ENCODE measurements around the gene SNX27.

The SNX27 gene

DNA sequence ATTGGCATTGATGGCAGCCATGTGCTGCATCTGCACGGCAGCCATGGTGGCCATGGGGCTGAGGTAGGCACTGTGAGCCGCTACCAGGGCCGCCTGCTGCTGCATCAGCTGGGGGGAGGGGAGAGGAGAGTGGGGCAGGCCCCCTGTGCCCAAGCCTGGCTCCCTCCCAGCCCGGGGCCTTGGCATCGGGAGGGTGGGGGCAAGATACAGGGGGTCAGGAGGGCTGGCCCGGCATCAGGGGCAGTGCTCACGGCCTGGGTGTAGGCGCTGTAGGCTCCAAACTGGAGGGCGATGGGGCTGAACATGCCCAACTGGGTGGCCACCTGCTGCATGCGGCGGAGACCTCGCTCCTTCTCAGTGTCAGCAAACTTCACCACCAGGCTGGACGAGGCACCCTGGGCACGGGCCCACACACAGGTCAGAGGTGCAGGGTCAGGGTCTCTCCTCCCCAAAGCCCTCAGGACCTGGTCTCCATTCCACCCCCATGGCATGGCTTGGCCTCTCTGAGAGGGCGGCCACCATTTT is 95.8 kb downstream of the SNX27 start:
- TF ChIP-seq POLR2AphosphoS5 (IDR thresholded peaks at IDR 0.05; ENCODE audit: low read depth, low read length) = no peak
- TF ChIP-seq TAF1 (IDR thresholded peaks at IDR 0.05; ENCODE audit: borderline replicate concordance, insufficient read depth, low read length) = no peak
- TF ChIP-seq, protein P1, sequence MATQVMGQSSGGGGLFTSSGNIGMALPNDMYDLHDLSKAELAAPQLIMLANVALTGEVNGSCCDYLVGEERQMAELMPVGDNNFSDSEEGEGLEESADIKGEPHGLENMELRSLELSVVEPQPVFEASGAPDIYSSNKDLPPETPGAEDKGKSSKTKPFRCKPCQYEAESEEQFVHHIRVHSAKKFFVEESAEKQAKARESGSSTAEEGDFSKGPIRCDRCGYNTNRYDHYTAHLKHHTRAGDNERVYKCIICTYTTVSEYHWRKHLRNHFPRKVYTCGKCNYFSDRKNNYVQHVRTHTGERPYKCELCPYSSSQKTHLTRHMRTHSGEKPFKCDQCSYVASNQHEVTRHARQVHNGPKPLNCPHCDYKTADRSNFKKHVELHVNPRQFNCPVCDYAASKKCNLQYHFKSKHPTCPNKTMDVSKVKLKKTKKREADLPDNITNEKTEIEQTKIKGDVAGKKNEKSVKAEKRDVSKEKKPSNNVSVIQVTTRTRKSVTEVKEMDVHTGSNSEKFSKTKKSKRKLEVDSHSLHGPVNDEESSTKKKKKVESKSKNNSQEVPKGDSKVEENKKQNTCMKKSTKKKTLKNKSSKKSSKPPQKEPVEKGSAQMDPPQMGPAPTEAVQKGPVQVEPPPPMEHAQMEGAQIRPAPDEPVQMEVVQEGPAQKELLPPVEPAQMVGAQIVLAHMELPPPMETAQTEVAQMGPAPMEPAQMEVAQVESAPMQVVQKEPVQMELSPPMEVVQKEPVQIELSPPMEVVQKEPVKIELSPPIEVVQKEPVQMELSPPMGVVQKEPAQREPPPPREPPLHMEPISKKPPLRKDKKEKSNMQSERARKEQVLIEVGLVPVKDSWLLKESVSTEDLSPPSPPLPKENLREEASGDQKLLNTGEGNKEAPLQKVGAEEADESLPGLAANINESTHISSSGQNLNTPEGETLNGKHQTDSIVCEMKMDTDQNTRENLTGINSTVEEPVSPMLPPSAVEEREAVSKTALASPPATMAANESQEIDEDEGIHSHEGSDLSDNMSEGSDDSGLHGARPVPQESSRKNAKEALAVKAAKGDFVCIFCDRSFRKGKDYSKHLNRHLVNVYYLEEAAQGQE (IDR thresholded peaks at IDR 0.05; ENCODE audit: insufficient read depth in 1 of 2, low read depth in 2 of 2, low read length in 2 of 2) = no peak
- TF ChIP-seq SIN3A (IDR thresholded peaks at IDR 0.05; ENCODE audit: borderline replicate concordance, insufficient read depth, low read length) = no peak
- no peak for TF ChIP-seq FOXP2 (optimal IDR thresholded peaks at IDR 0.05; ENCODE audit: borderline replicate concordance, extremely low read depth, extremely low read length, insufficient read depth)

DNA sequence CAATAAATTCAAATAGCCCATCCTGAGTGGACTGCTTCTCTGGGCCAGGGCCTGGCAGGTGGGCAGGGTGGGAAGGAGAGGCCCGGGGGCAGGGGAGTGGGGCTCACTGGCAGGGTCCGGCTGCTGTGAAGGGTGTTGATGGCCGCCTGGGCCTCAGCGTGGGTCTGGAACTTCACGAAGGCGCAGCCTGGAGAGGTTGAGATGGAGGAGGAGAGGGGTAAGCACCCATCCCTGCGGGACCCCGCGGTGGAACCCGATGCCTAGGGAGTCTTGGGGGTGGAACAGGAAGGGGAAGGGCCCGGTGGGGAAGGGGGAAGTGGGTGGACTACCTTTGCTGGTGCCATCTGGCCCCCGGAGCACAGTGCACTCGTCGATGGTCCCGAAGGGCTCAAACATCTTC is 97.0 kb downstream of the SNX27 start:
- TF ChIP-seq TAF1 (IDR thresholded peaks at IDR 0.05; ENCODE audit: borderline replicate concordance, insufficient read depth, low read length) (no peak), FOXP2 (optimal IDR thresholded peaks at IDR 0.05; ENCODE audit: borderline replicate concordance, extremely low read depth, extremely low read length, insufficient read depth) (no peak), SIN3A (IDR thresholded peaks at IDR 0.05; ENCODE audit: borderline replicate concordance, insufficient read depth, low read length) (no peak), POLR2AphosphoS5 (IDR thresholded peaks at IDR 0.05; ENCODE audit: low read depth, low read length) (no peak)
- TF ChIP-seq, protein P1 (IDR thresholded peaks at IDR 0.05; ENCODE audit: insufficient read depth in 1 of 2, low read depth in 2 of 2, low read length in 2 of 2) = no peak

DNA sequence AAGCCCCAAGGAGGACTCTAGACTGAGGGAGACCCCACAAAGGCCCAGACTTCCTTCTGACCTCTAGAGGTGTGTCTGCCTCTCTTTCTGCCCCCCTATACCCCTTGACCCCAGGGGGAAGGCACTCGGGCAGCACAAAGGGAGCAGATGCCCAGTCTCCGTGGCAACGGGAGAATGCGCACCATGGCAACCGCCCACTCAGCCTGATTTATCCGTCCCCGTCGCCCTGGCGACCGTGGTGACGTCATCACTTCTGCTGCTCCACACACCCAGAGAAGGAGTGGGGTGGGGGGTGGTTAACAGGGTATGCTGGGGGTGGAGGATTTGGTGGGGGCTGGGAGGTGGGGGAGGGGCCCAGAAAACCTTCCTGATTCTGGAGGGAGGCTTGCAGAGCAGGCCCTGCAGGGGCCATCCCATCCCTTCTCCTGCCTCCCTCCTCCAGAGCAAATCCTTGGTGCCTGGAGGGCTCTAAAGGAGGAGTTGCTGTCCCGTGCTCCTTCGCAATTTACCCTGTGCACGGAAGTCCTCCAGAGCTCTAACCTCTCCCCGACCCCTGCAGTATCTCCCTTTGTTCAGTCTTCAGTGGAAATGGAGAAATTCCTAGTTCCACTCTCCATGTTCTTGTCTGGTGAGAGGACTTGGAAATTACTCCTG is 98.5 kb downstream of the SNX27 start:
- no peak for TF ChIP-seq TAF1 (IDR thresholded peaks at IDR 0.05; ENCODE audit: borderline replicate concordance, insufficient read depth, low read length)
- no peak for TF ChIP-seq SIN3A (IDR thresholded peaks at IDR 0.05; ENCODE audit: borderline replicate concordance, insufficient read depth, low read length)
- no peak for TF ChIP-seq FOXP2 (optimal IDR thresholded peaks at IDR 0.05; ENCODE audit: borderline replicate concordance, extremely low read depth, extremely low read length, insufficient read depth)

DNA sequence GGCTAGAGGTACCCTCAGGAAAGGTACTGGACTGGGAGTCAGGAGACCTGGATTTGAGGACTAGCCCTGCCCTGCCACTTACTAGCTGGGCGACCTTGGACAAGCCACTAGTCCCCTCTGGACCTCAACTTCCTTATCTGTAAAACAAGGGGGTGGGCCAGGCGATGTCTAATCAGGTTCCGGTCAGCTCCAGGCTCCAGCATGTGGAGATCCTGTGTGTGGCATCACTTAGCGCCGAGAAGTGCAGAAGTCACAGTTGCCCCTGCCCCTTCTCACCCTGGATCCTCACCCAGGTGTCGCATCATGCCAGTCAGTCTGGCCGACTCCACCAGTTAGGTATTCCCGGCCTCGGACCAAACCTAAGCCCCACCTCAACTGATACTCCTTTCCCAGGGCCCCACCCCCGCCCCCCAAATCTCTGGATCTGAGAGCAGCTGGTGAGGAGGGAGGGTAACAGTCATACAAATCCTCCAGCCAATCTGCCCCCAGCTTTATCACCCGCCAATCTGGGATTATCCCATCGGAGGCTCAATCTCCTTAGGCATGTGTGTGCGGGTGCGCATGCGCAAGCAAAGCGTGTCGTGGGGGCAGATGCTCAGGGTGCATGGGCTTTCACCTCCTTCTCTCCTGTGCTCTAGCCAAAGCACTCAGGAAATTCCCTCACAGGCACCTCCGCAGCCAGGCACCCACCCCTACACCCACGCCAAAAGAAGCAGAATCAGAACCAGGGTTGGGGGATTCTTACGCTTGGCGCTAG is 99.4 kb downstream of the SNX27 start:
- no peak for TF ChIP-seq FOXP2 (optimal IDR thresholded peaks at IDR 0.05; ENCODE audit: borderline replicate concordance, extremely low read depth, extremely low read length, insufficient read depth)
- TF ChIP-seq, protein P1 (IDR thresholded peaks at IDR 0.05; ENCODE audit: insufficient read depth in 1 of 2, low read depth in 2 of 2, low read length in 2 of 2) = no peak
- no peak for TF ChIP-seq POLR2AphosphoS5 (IDR thresholded peaks at IDR 0.05; ENCODE audit: low read depth, low read length)
- TF ChIP-seq SIN3A (IDR thresholded peaks at IDR 0.05; ENCODE audit: borderline replicate concordance, insufficient read depth, low read length) = no peak
- no peak for TF ChIP-seq TAF1 (IDR thresholded peaks at IDR 0.05; ENCODE audit: borderline replicate concordance, insufficient read depth, low read length)

DNA sequence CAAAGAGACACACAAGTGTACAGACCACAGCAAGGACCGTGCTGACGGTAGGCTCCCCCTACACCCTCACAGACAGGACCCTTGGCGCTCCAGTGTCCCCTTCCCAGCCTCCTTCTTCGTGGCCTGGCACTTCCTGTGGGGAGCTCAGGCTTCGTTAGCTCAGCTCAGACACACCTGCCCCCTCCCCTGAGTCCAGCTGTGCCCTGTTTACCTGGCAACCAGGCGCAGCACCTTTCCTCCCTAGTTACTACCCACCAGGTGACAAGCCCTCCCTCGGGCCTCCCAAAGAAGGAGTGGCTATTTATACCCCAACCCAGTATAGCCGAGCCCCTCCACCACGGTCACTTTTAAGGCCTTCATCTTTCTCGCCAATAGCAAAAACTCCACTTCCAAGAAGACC is 100.1 kb downstream of the SNX27 start:
- TF ChIP-seq SIN3A (IDR thresholded peaks at IDR 0.05; ENCODE audit: borderline replicate concordance, insufficient read depth, low read length) = no peak
- TF ChIP-seq, protein P1 (IDR thresholded peaks at IDR 0.05; ENCODE audit: insufficient read depth in 1 of 2, low read depth in 2 of 2, low read length in 2 of 2) = no peak
- TF ChIP-seq FOXP2 (optimal IDR thresholded peaks at IDR 0.05; ENCODE audit: borderline replicate concordance, extremely low read depth, extremely low read length, insufficient read depth) = no peak
- TF ChIP-seq TAF1 (IDR thresholded peaks at IDR 0.05; ENCODE audit: borderline replicate concordance, insufficient read depth, low read length) = no peak
- no peak for TF ChIP-seq POLR2AphosphoS5 (IDR thresholded peaks at IDR 0.05; ENCODE audit: low read depth, low read length)
